Right forelimb (tissue), 1 donor: Measurements from ENCODE around the gene RHNO1.

Experiments used
- DNase-seq: peaks from one replicate; pipeline ENCODE4 v3.0.0-alpha.2; 2018

RHNO1 gene

DNA sequence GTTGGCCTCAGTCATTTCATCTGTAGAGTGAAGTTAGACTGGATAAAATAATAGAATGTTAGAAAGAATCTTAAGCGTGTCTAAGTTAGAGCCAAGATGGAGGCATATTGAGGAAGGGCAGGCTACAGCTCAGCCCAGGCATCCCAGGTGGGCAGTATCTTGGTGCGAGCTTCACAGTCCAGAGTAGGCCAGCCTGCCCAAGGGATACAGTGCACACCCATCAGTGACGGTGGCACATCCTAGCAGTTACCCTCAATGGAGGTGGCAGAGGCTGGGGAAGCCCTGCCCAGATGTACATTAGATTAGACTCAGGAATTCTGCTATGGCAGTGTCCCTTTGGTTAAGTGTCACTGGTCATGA is 35.2 kb downstream of the RHNO1 start:
- no peak for DNase-seq

GRCh38 chr12:2919249-2919648 is 42.2 kb downstream of the RHNO1 start:
- DNase-seq: no peak

GRCh38 chr12:2922329-2922728 is 45.3 kb downstream of the RHNO1 start:
- no peak for DNase-seq

DNA sequence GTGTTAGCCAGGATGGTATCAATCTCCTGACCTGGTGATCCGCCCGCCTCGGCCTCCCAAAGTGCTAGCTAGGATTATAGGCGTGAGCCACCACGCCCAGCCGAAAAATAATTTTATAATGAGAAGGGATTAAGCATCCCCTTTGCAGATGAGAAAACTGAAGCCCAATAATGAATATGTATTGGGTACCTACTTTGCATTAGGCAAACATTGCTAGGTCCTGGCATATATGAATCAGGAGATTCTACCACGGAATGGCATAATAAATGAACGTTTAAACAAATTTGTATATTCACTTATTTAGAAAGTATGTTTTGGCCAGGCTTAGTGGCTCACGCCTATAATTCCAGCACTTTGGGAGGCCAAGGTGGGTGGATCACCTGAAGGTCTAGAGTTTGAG is 46.0 kb downstream of the RHNO1 start:
- no peak for DNase-seq

DNA sequence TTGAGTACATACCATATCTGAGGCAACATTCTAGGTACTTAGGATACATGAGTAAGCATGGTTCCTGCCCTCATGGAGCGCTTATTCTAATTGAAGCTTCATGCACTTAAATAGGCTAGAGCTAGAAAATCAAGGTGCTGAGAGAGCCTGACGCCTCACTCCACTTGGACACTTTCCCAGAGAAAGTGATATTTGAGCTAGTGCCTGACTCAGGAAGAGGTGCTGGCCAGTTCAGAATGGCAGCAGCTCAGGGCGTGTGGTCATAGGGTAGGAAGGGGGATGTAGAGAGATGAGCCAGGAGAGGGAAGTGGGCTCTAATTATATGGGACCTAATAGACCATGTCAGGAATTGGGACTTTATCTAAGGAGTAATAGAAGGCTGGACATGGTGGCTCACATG is 47.0 kb downstream of the RHNO1 start:
- no peak for DNase-seq

- DNase-seq: no peak
These were observed 48.4 kb downstream of the RHNO1 start for GRCh38 chr12:2925322-2925995.

- no peak for DNase-seq
These were observed 53.8 kb downstream of the RHNO1 start for GRCh38 chr12:2930865-2931264.

GRCh38 chr12:2933586-2933985 is 56.6 kb downstream of the RHNO1 start:
- DNase-seq: no peak

- DNase-seq: no peak
These were observed 57.3 kb downstream of the RHNO1 start for GRCh38 chr12:2934371-2934770.

GRCh38 chr12:2936301-2936700 is 59.3 kb downstream of the RHNO1 start:
- DNase-seq: no peak

- DNase-seq: no peak
These were observed 60.5 kb downstream of the RHNO1 start for GRCh38 chr12:2937500-2937899.
